Measurements from ENCODE around the gene TENM4.

The TENM4 gene

GRCh38 chr11:78759071-78759470 is 681.8 kb downstream of the TENM4 start:
- peak; percentile 55 for DNase-seq

DNA sequence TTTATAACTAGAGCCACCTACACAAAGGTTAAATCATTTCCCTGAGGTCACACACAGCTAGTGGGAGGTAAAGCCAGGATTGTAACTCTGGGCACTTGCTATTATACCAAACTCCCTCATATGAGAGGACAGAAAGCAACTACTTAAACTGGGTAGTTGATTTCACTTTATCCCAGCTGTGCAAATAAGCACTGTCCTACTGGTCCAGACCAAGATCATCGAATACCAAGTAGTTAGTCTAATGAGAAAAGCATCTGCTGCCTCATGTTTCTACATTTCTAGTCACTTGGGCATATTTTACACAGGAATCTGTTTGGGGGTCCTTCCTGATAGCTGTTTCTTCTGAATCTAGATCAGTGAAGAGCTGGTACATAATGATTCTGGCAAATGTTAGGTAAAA is 687.5 kb downstream of the TENM4 start:
- DNase-seq: peak; percentile 45

DNA sequence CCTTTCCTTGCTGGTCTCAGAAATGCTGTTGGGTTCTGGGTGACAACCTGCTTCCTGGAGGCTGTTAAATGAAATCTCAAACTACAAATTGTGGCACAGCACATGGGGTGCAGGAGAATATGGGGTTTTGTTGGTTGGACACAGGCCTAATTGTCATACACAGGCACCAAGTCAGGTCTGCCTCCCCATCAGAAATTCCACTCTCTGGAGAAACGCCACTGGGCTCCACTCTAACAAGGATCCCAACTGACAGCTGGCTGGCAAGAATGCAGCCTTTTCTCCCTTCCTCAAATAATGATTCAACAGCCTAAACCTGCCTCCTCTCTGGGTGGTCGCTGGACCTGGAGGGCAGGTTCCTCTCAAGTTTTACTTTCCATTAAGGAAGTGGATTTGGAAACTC is 688.3 kb downstream of the TENM4 start:
- no peak for DNase-seq

DNA sequence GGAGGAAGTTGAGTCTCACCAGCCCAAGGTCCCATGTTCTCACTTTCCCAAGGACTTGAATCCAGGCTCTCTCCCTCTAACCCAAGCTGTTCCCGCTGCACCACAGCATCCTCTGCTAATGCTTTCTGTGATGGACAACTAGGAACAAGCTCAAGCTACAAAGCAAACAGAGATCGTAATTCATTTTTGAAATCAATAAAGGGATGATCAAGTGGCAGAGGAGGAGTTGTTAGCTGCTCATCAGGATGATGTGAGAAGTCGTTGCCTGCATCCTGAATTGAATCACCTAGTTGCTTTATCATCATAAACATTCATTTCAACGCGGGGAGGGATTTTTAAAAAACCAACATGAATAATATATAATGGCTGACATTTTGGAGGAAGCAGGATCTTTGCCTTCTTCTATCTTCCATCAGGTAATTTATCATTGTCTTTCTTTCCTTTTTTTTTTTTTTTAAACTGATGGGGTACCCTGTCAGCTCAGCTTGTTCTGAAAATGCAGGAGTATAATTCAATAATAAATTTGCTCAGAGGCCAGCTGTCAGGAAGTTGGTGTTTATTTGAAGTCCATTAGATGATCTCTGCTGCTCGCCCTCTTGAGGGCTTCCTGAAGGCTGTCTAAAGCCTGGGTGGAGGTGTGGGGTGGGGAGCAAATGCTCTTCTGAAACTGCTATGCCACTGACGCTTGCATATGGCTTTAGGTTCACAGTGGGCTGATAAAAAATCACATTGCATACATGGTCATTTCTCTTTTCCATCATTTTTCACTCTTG is 691.7 kb downstream of the TENM4 start:
- DNase-seq: peak; percentile 89

GRCh38 chr11:78744949-78745348 is 695.9 kb downstream of the TENM4 start:
- no peak for DNase-seq

GRCh38 chr11:78744202-78744601 is 696.6 kb downstream of the TENM4 start:
- no peak for DNase-seq

DNA sequence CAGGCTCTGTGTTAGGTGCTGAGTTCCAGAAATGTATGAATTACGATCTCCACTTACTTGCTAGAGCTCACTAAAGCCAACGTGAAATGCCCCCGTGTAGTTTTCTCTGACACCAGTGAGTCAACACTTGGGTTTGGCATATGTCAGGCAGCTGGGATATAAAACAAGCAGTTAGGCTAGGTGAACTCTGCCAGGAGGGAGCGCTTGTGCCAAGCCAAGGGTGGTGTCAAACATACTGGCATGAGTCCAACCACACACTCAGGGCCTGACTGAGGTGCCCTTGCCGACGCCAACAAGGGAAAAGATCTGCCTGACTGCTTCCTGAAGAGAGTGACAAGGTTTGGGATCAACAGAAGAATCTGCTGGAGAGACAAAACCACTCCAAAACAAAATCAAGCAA is 698.4 kb downstream of the TENM4 start:
- DNase-seq: peak; percentile 99

GRCh38 chr11:78741741-78742140 is 699.1 kb downstream of the TENM4 start:
- DNase-seq: no peak

GRCh38 chr11:78740199-78741071 is 700.4 kb downstream of the TENM4 start:
- no peak for DNase-seq

- DNase-seq: no peak
These were observed 702.9 kb downstream of the TENM4 start for GRCh38 chr11:78737891-78738290.

DNA sequence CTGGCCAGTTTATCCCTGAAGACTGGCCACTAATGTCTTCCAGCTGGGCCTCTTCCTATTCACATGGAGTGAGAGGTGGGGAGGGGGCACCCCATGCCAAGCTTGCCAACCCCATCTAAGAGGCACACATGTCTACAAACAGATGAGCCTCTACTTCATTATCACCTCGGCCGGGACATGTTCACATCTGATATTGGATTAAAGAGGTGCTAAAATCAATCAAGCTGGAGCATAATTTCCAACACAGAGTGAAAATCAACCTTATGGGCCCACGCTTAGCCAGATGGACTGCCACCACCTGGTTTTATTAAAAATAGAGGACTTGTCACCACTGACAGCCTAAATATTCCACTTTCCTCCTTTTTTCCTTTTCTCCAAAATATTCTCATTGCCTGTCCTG is 703.5 kb downstream of the TENM4 start:
- no peak for DNase-seq

DNA sequence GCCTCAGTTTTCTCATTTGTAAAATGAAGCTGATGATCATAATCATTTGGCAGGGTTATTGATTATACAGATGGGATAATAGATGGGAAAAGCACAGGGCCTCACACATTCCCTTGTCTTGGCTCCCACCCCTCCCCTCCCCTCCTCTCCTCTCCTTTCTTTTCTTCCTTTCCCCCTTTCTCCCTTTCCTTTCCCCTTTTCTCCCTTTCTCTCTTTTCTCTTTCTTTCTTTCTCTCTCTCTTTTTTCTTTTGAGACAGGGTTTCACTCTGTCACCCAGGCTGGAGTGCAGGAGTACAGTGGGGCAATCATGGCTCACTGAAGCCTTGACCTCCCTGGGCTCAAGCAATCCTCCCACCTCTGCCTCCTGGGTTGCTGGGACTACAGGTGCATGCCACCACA is 705.1 kb downstream of the TENM4 start:
- DNase-seq: no peak

GRCh38 chr11:78733031-78733430 is 707.8 kb downstream of the TENM4 start:
- no peak for DNase-seq

- no peak for DNase-seq
These were observed 708.6 kb downstream of the TENM4 start for GRCh38 chr11:78732246-78732645.

GRCh38 chr11:78731027-78731426 is 709.8 kb downstream of the TENM4 start:
- DNase-seq: no peak

DNA sequence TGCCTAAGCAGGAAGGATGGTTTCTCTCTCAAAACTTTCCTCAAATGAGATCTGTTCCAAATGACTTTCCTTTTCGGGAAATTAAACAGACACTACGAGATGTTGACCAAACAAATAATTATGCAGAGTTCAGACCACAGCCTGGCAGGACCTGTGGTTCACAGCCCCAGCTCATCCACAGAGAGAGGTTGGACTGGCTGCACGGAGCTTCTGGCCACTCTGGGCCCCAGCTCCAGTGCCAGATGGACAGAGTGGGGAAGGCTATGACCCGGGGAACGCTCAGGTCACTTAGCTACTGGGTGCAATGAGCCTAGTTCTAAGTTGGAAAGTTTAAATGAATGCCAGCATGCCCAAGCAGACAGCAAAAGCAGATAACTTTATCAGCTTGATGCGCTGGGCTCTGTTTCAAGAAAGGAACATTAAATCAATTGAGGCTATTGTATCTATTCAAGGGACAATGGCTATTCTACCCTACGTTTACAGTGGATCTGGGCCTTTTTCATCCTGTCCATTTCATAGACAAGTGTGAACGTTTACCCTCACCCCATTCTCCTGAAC is 710.5 kb downstream of the TENM4 start:
- no peak for DNase-seq

DNA sequence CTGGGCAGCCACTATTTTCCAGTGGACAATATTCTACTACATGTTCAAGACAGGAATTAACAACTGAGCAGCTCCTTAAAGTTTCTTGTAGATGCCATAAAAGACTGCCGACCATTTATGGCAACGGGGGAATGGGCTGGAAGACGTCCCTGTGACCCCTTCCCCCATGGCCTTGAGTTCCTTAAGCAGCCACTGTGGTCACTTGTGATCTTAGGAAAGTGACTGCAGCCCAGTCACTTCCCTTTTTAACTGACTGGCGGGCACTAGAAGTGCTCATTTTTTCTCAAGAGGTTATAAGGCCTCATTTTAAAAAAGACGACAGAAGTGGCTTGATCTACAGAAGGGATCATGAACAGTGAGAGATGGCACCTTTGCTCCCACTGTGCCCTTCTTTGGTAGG is 713.0 kb downstream of the TENM4 start:
- no peak for DNase-seq

GRCh38 chr11:78725200-78725599 is 715.6 kb downstream of the TENM4 start:
- DNase-seq: no peak

DNA sequence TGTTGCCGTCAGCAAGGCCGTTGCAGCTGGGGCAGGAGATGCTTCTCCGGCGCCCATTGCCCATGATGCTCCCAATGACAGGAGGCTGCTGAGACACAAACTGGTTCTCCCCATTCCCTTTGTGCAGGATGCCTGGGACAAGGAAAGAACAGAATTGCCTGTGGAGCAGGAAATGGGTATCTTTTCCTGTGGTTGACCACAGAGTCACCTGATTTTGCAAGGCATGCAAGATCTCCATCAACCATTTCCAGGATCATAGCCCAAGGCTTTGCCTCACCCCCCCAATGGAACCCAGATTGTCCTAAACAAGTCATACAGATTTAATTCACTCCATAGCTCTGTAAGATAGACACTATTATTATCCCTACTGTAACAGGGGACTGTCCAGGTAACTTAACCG is 718.0 kb downstream of the TENM4 start:
- no peak for DNase-seq

GRCh38 chr11:78720281-78720989 is 720.4 kb downstream of the TENM4 start:
- DNase-seq: no peak

DNA sequence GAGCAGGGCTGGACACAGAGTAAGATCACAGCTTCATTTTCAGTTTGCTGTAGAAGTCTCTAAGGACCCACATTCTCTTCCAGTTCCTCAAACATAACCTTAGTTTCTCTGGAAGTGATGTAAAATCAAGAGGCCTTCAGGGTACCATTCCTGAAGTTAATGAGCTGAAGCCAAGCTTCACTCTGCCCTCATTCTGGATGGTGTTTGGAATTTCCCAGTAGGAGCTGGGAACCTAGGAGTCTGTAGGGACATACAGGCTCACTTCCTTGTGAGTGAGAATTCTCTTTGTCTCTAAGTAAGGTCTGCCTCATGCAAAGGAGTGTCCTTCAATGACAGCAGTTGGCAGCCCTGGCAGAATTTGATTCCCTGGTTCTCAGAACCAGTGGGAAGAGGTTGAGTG is 723.8 kb downstream of the TENM4 start:
- no peak for DNase-seq

DNA sequence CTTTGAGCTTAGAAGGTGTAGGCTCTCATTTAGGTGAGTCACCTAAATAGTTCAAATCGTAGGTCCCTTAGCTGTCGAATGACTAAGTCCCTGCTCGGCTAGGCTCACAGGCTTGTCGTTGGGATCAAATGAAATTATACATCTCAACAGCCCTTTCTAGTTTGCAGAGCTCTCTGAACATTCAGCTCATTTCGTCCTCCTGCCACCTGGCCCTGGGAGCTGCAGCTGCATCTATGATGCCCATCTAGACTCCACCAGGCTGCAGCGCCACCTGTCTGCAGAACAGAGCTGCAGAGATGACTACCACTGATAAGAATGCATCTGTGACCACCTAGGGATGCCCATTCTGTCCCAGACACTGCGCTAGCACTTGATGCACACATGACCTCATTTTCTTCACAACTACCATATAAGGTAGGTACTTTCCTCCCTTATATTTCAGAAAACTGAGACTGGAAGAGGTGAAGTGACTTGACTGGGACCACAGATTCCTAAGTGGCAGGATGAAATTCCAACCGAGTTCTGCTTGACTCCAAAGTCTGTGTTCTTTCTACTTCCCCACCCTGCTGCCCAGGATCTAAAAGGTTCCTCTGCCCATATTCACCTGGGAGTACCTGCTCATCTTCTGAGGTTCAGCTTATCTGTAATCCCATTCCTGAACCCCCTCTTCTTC is 725.1 kb downstream of the TENM4 start:
- DNase-seq: peak; percentile 89

GRCh38 chr11:78714539-78714938 is 726.3 kb downstream of the TENM4 start:
- DNase-seq: no peak
